WERI-Rb-1 (cell line): ENCODE results near the gene SPP1.

ENCODE experiments used
- DNase-seq: peaks from one replicate; pipeline ENCODE4 v3.0.0-alpha.2; 2020
- H3K27ac ChIP-seq: fragments of 250-450 bp; sonication (Bioruptor Pico); 2 replicates; pipeline ENCODE4 v1.5.1; 2020; ENCODE audit warnings: mild to moderate bottlenecking, moderate library complexity
- H3K27me3 ChIP-seq: fragments of 250-450 bp; sonication (Bioruptor Pico); 2 replicates; pipeline ENCODE4 v1.5.1; 2021; ENCODE audit warnings: mild to moderate bottlenecking, low read depth, moderate library complexity; ENCODE audit not compliant: insufficient read depth, severe bottlenecking
- H3K36me3 ChIP-seq: fragments of 250-450 bp; sonication (Bioruptor Pico); 2 replicates; pipeline ENCODE4 v1.5.1; 2020; ENCODE audit warnings: mild to moderate bottlenecking, moderate library complexity
- H3K4me3 ChIP-seq: 2 replicates; pipeline ENCODE4 v1.5.1; 2011; ENCODE audit warnings: low read depth, mild to moderate bottlenecking, control low read depth, low read length
- H3K9me3 ChIP-seq: fragments of 250-450 bp; sonication (Bioruptor Pico); 2 replicates; pipeline ENCODE4 v1.5.1; 2021; ENCODE audit warnings: mild to moderate bottlenecking, moderate library complexity; ENCODE audit not compliant: severe bottlenecking
- CTCF ChIP-seq: IDR thresholded peaks from 2 replicates; pipeline ENCODE4 v1.5.1; 2011; ENCODE audit warnings: low read depth, mild to moderate bottlenecking, control low read depth, inconsistent platforms, low read length

Gene SPP1

GRCh38 chr4:87975466-87975865, at the start of gene SPP1:
SPP1 (plus strand) TSS chr4:87975714; CDS start chr4:87976896, 1,182 bp downstream.
- Histone ChIP-seq H3K36me3 (no peaks in the 10 kb centered on the region), H3K27ac (no peak within 1 kb of the TSS), H3K4me3 (no peak within 1 kb of the TSS), H3K27me3 (no peaks in the 10 kb centered on the region), H3K9me3 (no peaks in the 10 kb centered on the region)
- TF ChIP-seq CTCF, result no peak
- DNase-seq, result no peak

- DNase-seq, result no peak
- no peak for TF ChIP-seq CTCF
- no peaks in the 10 kb centered on the region for H3K27me3 ChIP-seq
- no peaks in the 10 kb centered on the region for H3K9me3 ChIP-seq
- no peaks in the 10 kb centered on the region for H3K36me3 ChIP-seq
- H3K27ac ChIP-seq, result no peak overlapping the region
- H3K4me3 ChIP-seq, result no peak overlapping the region
Measured at GRCh38 chr4:87926554-87927098, 48.9 kb upstream of the SPP1 start.

GRCh38 chr4:87930629-87931028, 44.9 kb upstream of the SPP1 start:
- DNase-seq, result no peak
- TF ChIP-seq CTCF, result no peak
- no peak overlapping the region for H3K27ac ChIP-seq

GRCh38 chr4:87931932-87932331, 43.6 kb upstream of the SPP1 start:
- no peak for DNase-seq
- no peak overlapping the region for H3K4me3 ChIP-seq
- no peaks in the 10 kb centered on the region for H3K9me3 ChIP-seq
- H3K27me3 ChIP-seq, result no peaks in the 10 kb centered on the region
- H3K27ac ChIP-seq, result no peak overlapping the region
- no peak for TF ChIP-seq CTCF
- no peaks in the 10 kb centered on the region for H3K36me3 ChIP-seq

More at GRCh38 chr4:87930629-87931028, 44.9 kb upstream of the SPP1 start:
- H3K27me3 ChIP-seq, result no peaks in the 10 kb centered on the region
- H3K9me3 ChIP-seq, result no peaks in the 10 kb centered on the region
- no peak overlapping the region for H3K4me3 ChIP-seq
- no peaks in the 10 kb centered on the region for H3K36me3 ChIP-seq

GRCh38 chr4:87932718-87933141, 42.8 kb upstream of the SPP1 start:
- Histone ChIP-seq H3K27ac (no peak overlapping the region), H3K27me3 (no peaks in the 10 kb centered on the region), H3K36me3 (no peaks in the 10 kb centered on the region), H3K4me3 (no peak overlapping the region), H3K9me3 (no peaks in the 10 kb centered on the region)
- no peak for DNase-seq
- TF ChIP-seq CTCF, result no peak

- Histone ChIP-seq H3K36me3 (no peaks in the 10 kb centered on the region), H3K27me3 (no peaks in the 10 kb centered on the region), H3K9me3 (no peaks in the 10 kb centered on the region), H3K4me3 (no peak overlapping the region), H3K27ac (no peak overlapping the region)
- no peak for DNase-seq
- TF ChIP-seq CTCF, result no peak
Measured at GRCh38 chr4:87933337-87933736, 42.2 kb upstream of the SPP1 start.
